Esophagus squamous epithelium (tissue), 5 donors: ENCODE measurements around the gene ERO1B. TPM values are rescaled to one million over a fixed set of nuclear protein-coding genes. Genes with fewer than 3 reads are reported as not detected.

Experiments used
- DNase-seq: peaks from one replicate; lab custom pipeline; 2025; lab: John Stamatoyannopoulos, UW
- H3K27ac ChIP-seq, 4 donors: fragments of 200-600 bp; sonication (generic); one replicate each; pipeline ENCODE4 v1.5.1; 2016 to 2019; ENCODE audit warnings: mild to moderate bottlenecking in 1 of 4
- H3K27me3 ChIP-seq, 4 donors: fragments of 200-600 bp; sonication (generic); 1 replicate in 3 of 4; 2 replicates in 1 of 4; pipeline versions ENCODE4 v1.5.1 to v1.6.0; 2017 to 2021; ENCODE audit warnings: antibody characterized with exemption in 1 of 4
- H3K36me3 ChIP-seq, 3 donors: fragments of 200-600 bp; sonication (generic); one replicate each; pipeline ENCODE4 v1.5.1; 2016 to 2019
- H3K4me1 ChIP-seq, 3 donors: fragments of 200-600 bp; sonication (generic); one replicate each; pipeline ENCODE4 v1.5.1; 2017 to 2019
- H3K4me3 ChIP-seq, 4 donors: fragments of 200-600 bp; sonication (generic); 1 replicate in 3 of 4; 2 replicates in 1 of 4; pipeline ENCODE4 v1.5.1; 2016 to 2019; ENCODE audit warnings: mild to moderate bottlenecking in 2 of 4, moderate library complexity in 1 of 4
- H3K9me3 ChIP-seq, 3 donors: fragments of 200-600 bp; sonication (generic); one replicate each; pipeline ENCODE4 v1.5.1; 2016 to 2019
- CTCF ChIP-seq, 6 experiments: fragments of 450-650 bp in 4 of 6; fragments of 200-600 bp in 2 of 6; sonication (generic) in 2 of 6; IDR thresholded peaks; one replicate each; pipeline ENCODE4 v1.5.1; 2016 to 2019; ENCODE audit warnings: antibody characterized with exemption in 6 of 6, mild to moderate bottlenecking in 4 of 6, moderate library complexity in 4 of 6
- POLR2A ChIP-seq, 4 donors: fragments of 450-650 bp; IDR thresholded peaks; one replicate each; pipeline ENCODE4 v1.6.1; 2017; ENCODE audit warnings: antibody characterized with exemption in 4 of 4, mild to moderate bottlenecking in 4 of 4, moderate library complexity in 3 of 4
- WGBS, 2 donors: methylation state at CpG; one replicate each; pipeline ENCODE4 v1.1.5; 2018; 5-methylcytosine and 5-hydroxymethylcytosine counted together
- intact Hi-C: fragments of 100-400 bp; cut with DNase I; formaldehyde crosslinking; loops from one replicate; pipeline ENCODE4 v1.15.0; 2022
- total RNA-seq, 4 donors: library from RNA; depleted of rRNA; stranded (reverse); fragments of >200 nt; gene quantifications; one replicate each; pipeline ENCODE4 v1.1.0, GENCODE V29; 2016
- donor health status: DM: yes; HTN: yes; CAD: no.

Gene ERO1B
- total RNA-seq, 4 donors from 2014 or later: 1.2 to 6.3 (median 2.4) TPM

- Histone ChIP-seq H3K36me3 (peaks cover 0 to 8% (median 0%) of the 10 kb centered on the region in 3 donors), H3K4me3 (no peak overlapping the region), H3K27ac (no peak overlapping the region), H3K27me3 (no peaks in the 10 kb centered on the region), H3K9me3 (no peaks in the 10 kb centered on the region), H3K4me1 (no peaks in the 10 kb centered on the region)
- TF ChIP-seq CTCF (IDR thresholded peaks at IDR 0.05) (no peak), POLR2A (IDR thresholded peaks at IDR 0.05) (no peak)
- intact Hi-C loops: no loop called here
- 92 to 95% methylated on average over 3 of the region's 3 CpGs for WGBS, 2 donors
- no peak for DNase-seq
Observed at GRCh38 chr1:236247286-236247685, 34.5 kb downstream of the ERO1B start.

- no peak for TF ChIP-seq CTCF (IDR thresholded peaks at IDR 0.05)
- TF ChIP-seq POLR2A (IDR thresholded peaks at IDR 0.05): no peak
- no peak overlapping the region for H3K27ac ChIP-seq
- H3K4me1 ChIP-seq: no peaks in the 10 kb centered on the region
- 86 to 93% methylated on average over 2 of the region's 2 CpGs for WGBS, 2 donors
- H3K36me3 ChIP-seq: peaks cover 0 to 15% (median 0%) of the 10 kb centered on the region in 3 donors
- no peak overlapping the region for H3K4me3 ChIP-seq
- DNase-seq: no peak
- intact Hi-C loops: no loop called here
- no peaks in the 10 kb centered on the region for H3K27me3 ChIP-seq
- no peaks in the 10 kb centered on the region for H3K9me3 ChIP-seq
Observed at GRCh38 chr1:236242568-236242967, 39.2 kb downstream of the ERO1B start.

- no peaks in the 10 kb centered on the region for H3K9me3 ChIP-seq
- no peak overlapping the region for H3K27ac ChIP-seq
- 88% methylated on average over 3 of the region's 3 CpGs for WGBS, 2 donors
- H3K36me3 ChIP-seq: peaks cover 0 to 15% (median 0%) of the 10 kb centered on the region in 3 donors
- intact Hi-C loops: no loop called here
- no peaks in the 10 kb centered on the region for H3K27me3 ChIP-seq
- no peak for DNase-seq
- no peak overlapping the region for H3K4me3 ChIP-seq
- H3K4me1 ChIP-seq: no peaks in the 10 kb centered on the region
- no peak for TF ChIP-seq POLR2A (IDR thresholded peaks at IDR 0.05)
- TF ChIP-seq CTCF (IDR thresholded peaks at IDR 0.05): no peak
Observed at GRCh38 chr1:236240675-236241074, 41.1 kb downstream of the ERO1B start.

GRCh38 chr1:236239092-236239585 lies 42.6 kb downstream of the ERO1B start:
- WGBS, 2 donors: 80 to 83% methylated on average over 1 of the region's 1 CpG
- peaks cover 0 to 19% (median 0%) of the 10 kb centered on the region in 3 donors for H3K36me3 ChIP-seq

GRCh38 chr1:236235116-236235515 lies 46.6 kb downstream of the ERO1B start:
- no peak overlapping the region for H3K27ac ChIP-seq
- H3K9me3 ChIP-seq: no peaks in the 10 kb centered on the region
- no peaks in the 10 kb centered on the region for H3K4me1 ChIP-seq
- H3K27me3 ChIP-seq: no peaks in the 10 kb centered on the region
- DNase-seq: no peak
- no peak overlapping the region for H3K4me3 ChIP-seq
- WGBS, 2 donors: 80 to 94% methylated on average over 3 of the region's 3 CpGs
- peaks cover 0 to 4% (median 0%) of the 10 kb centered on the region in 3 donors for H3K36me3 ChIP-seq
- TF ChIP-seq POLR2A (IDR thresholded peaks at IDR 0.05) (no peak), CTCF (IDR thresholded peaks at IDR 0.05) (no peak)
- intact Hi-C loops: no loop called here

More at GRCh38 chr1:236239092-236239585, 42.6 kb downstream of the ERO1B start:
- TF ChIP-seq POLR2A (IDR thresholded peaks at IDR 0.05) (no peak), CTCF (IDR thresholded peaks at IDR 0.05) (no peak)
- no peaks in the 10 kb centered on the region for H3K9me3 ChIP-seq
- H3K4me1 ChIP-seq: no peaks in the 10 kb centered on the region
- H3K27me3 ChIP-seq: no peaks in the 10 kb centered on the region
- H3K4me3 ChIP-seq: no peak overlapping the region
- H3K27ac ChIP-seq: no peak overlapping the region
- intact Hi-C loops: no loop called here
- no peak for DNase-seq
